ENCODE results near the gene TAF5L. TPM values are rescaled to one million over a fixed set of nuclear protein-coding genes. Genes with fewer than 3 reads are reported as not detected.
"Not testable (repeated sequence)": the region's sequence is repeated elsewhere in the genome, so short reads cannot be mapped to it uniquely, and the experiment has no call there.

The TAF5L gene
- total RNA-seq, 5 donors from 2014 or later (not counting 1 experiment from before 2014, with no cell fraction given), result 18.8 to 28.9 (median 21.9) TPM

- no peak overlapping the region for H3K27ac ChIP-seq (ENCODE audit: low read length)
- H3K9me3 ChIP-seq, result no peaks in the 10 kb centered on the region
- H3K9me3 Mint-ChIP-seq, result no peaks in the 10 kb centered on the region
- no peak for ATAC-seq (replicated peaks in 1 of 4)
- no peak overlapping the region for H3K4me3 ChIP-seq (ENCODE audit: control insufficient read depth in 1 of 2, extremely low read depth in 1 of 2, low read length in 1 of 2)
- H3K27me3 Mint-ChIP-seq, result peaks cover 0 to 1% of the 10 kb centered on the region in 2 donors
- H3K36me3 Mint-ChIP-seq, result no peaks in the 10 kb centered on the region
- POLR2A ChIA-PET, result no interaction called here
- H3K4me1 Mint-ChIP-seq, result peaks cover 7 to 10% (median 8%) of the 10 kb centered on the region in 3 donors
- no peaks in the 10 kb centered on the region for H3K36me3 ChIP-seq (ENCODE audit: control insufficient read depth in 2 of 2, extremely low read depth in 1 of 2, insufficient read depth in 1 of 2, low read length in 1 of 2)
- WGBS (ENCODE audit: insufficient coverage), result 92% methylated on average over 2 of the region's 3 CpGs
- H3K4me1 ChIP-seq (ENCODE audit: control insufficient read depth in 1 of 2, extremely low read depth in 1 of 2, insufficient read depth in 2 of 2, low read length in 2 of 2), result peaks cover 3 to 8% of the 10 kb centered on the region in 2 experiments
- no peaks in the 10 kb centered on the region for H3K27me3 ChIP-seq (replicated peaks in 1 of 2; ENCODE audit: control insufficient read depth in 2 of 2, extremely low read depth in 1 of 2, insufficient read depth in 2 of 2, low read length in 1 of 2)
- CTCF ChIA-PET, result interaction anchor here in 1 of 2 donors (0.6 kb wide), 1 partner anchor 672 kb away, joined by 5 read pairs; no protein-coding TSS in a partner anchor
- H3K27ac Mint-ChIP-seq, result no peak overlapping the region
- H3K4me3 Mint-ChIP-seq, result no peak overlapping the region
- no peak for DNase-seq
Observed at GRCh38 chr1:229562686-229563085, 63.2 kb downstream of the TAF5L start.

GRCh38 chr1:229561141-229561540 lies 64.8 kb downstream of the TAF5L start:
- H3K27me3 ChIP-seq (replicated peaks in 1 of 2; ENCODE audit: control insufficient read depth in 2 of 2, extremely low read depth in 1 of 2, insufficient read depth in 2 of 2, low read length in 1 of 2), result no peaks in the 10 kb centered on the region
- no peaks in the 10 kb centered on the region for H3K27me3 Mint-ChIP-seq
- H3K36me3 ChIP-seq (ENCODE audit: control insufficient read depth in 2 of 2, extremely low read depth in 1 of 2, insufficient read depth in 1 of 2, low read length in 1 of 2), result no peaks in the 10 kb centered on the region
- H3K4me3 Mint-ChIP-seq, result no peak overlapping the region
- no peak overlapping the region for H3K4me3 ChIP-seq (ENCODE audit: control insufficient read depth in 1 of 2, extremely low read depth in 1 of 2, low read length in 1 of 2)
- POLR2A ChIA-PET, result no interaction called here
- no peak for DNase-seq
- H3K36me3 Mint-ChIP-seq, result no peaks in the 10 kb centered on the region
- peaks cover 20 to 25% (median 24%) of the 10 kb centered on the region in 3 donors for H3K4me1 Mint-ChIP-seq
- WGBS (ENCODE audit: insufficient coverage), result 100% methylated on average over 1 of the region's 5 CpGs
- no peaks in the 10 kb centered on the region for H3K9me3 ChIP-seq
- no peak for ATAC-seq (replicated peaks in 1 of 4)
- H3K4me1 ChIP-seq (ENCODE audit: control insufficient read depth in 1 of 2, extremely low read depth in 1 of 2, insufficient read depth in 2 of 2, low read length in 2 of 2), result peaks cover 9 to 23% of the 10 kb centered on the region in 2 experiments
- CTCF ChIA-PET, result interaction anchor here in 1 of 2 donors (0.9 kb wide), 1 partner anchor 34 kb away, joined by 3 read pairs; no protein-coding TSS in a partner anchor
- no peaks in the 10 kb centered on the region for H3K9me3 Mint-ChIP-seq
- peak overlapping the region in 1 of 2 donors; percentile 31 for H3K27ac Mint-ChIP-seq
- no peak overlapping the region for H3K27ac ChIP-seq (ENCODE audit: low read length)

GRCh38 chr1:229560124-229560523 lies 65.8 kb downstream of the TAF5L start:
- H3K36me3 Mint-ChIP-seq; H3K27me3 Mint-ChIP-seq; H3K27ac ChIP-seq (ENCODE audit: low read length); H3K27ac Mint-ChIP-seq; ATAC-seq (replicated peaks in 1 of 4); H3K9me3 ChIP-seq; CTCF ChIA-PET; H3K36me3 ChIP-seq (ENCODE audit: control insufficient read depth in 2 of 2, extremely low read depth in 1 of 2, insufficient read depth in 1 of 2, low read length in 1 of 2); H3K4me3 ChIP-seq (ENCODE audit: control insufficient read depth in 1 of 2, extremely low read depth in 1 of 2, low read length in 1 of 2); H3K9me3 Mint-ChIP-seq; POLR2A ChIA-PET; DNase-seq; H3K27me3 ChIP-seq (replicated peaks in 1 of 2; ENCODE audit: control insufficient read depth in 2 of 2, extremely low read depth in 1 of 2, insufficient read depth in 2 of 2, low read length in 1 of 2): not testable (repeated sequence)
- Mint-ChIP-seq H3K4me3 (peak overlapping the region in 2 of 3 donors; percentile 31 to 92), H3K4me1 (peaks cover 31 to 33% (median 31%) of the 10 kb centered on the region in 3 donors)
- over 99% methylated on average over 13 of the region's 15 CpGs for WGBS (ENCODE audit: insufficient coverage)
- peaks cover 9 to 27% of the 10 kb centered on the region in 2 experiments for H3K4me1 ChIP-seq (ENCODE audit: control insufficient read depth in 1 of 2, extremely low read depth in 1 of 2, insufficient read depth in 2 of 2, low read length in 2 of 2)

- ChIA-PET POLR2A (interaction anchor here in 1 of 2 donors (0.8 kb wide), 1 partner anchor 49 kb away, joined by 4 read pairs; no protein-coding TSS in a partner anchor), CTCF (interaction anchor here in 1 of 2 donors (0.7 kb wide), 2 partner anchors 9 to 314 kb away, joined by 3 to 4 read pairs; no protein-coding TSS in a partner anchor)
- 65% methylated on average over 12 of the region's 20 CpGs for WGBS (ENCODE audit: insufficient coverage)
- H3K4me1 ChIP-seq (ENCODE audit: control insufficient read depth in 1 of 2, extremely low read depth in 1 of 2, insufficient read depth in 2 of 2, low read length in 2 of 2), result peaks cover 9 to 34% of the 10 kb centered on the region in 2 experiments
- H3K27me3 Mint-ChIP-seq; H3K27ac ChIP-seq (ENCODE audit: low read length); H3K9me3 Mint-ChIP-seq; H3K36me3 ChIP-seq (ENCODE audit: control insufficient read depth in 2 of 2, extremely low read depth in 1 of 2, insufficient read depth in 1 of 2, low read length in 1 of 2); H3K27me3 ChIP-seq (replicated peaks in 1 of 2; ENCODE audit: control insufficient read depth in 2 of 2, extremely low read depth in 1 of 2, insufficient read depth in 2 of 2, low read length in 1 of 2); ATAC-seq (replicated peaks in 1 of 4); H3K9me3 ChIP-seq; H3K36me3 Mint-ChIP-seq: not testable (repeated sequence)
- peak overlapping the region; percentile 92 to 98 (median 95) for H3K4me3 Mint-ChIP-seq
- peak in 2 of 35 experiments; percentile 6 to 12 for DNase-seq
- peak overlapping the region; percentile 58 to 74 for H3K4me3 ChIP-seq (ENCODE audit: control insufficient read depth in 1 of 2, extremely low read depth in 1 of 2, low read length in 1 of 2)
- peaks cover 37 to 39% (median 38%) of the 10 kb centered on the region in 3 donors for H3K4me1 Mint-ChIP-seq
- H3K27ac Mint-ChIP-seq, result peak overlapping the region; percentile 89 to 93
Observed at GRCh38 chr1:229559336-229559801, 66.6 kb downstream of the TAF5L start.

GRCh38 chr1:229558460-229559335 lies 67.2 kb downstream of the TAF5L start, which contains the start of gene ABCB10:
ABCB10 (minus strand) TSS chr1:229558707; CDS start chr1:229558652, 55 bp downstream.
- Histone ChIP-seq H3K27me3 (replicated peaks in 1 of 2; ENCODE audit: control insufficient read depth in 2 of 2, extremely low read depth in 1 of 2, insufficient read depth in 2 of 2, low read length in 1 of 2) (no peaks in the 10 kb centered on the region), H3K27ac (ENCODE audit: low read length) (peak within 1 kb of the TSS; percentile 58), H3K4me3 (ENCODE audit: control insufficient read depth in 1 of 2, extremely low read depth in 1 of 2, low read length in 1 of 2) (peak within 1 kb of the TSS; percentile 58 to 74), H3K4me1 (ENCODE audit: control insufficient read depth in 1 of 2, extremely low read depth in 1 of 2, insufficient read depth in 2 of 2, low read length in 2 of 2) (peaks cover 9 to 34% of the 10 kb centered on the region in 2 experiments), H3K9me3 (no peaks in the 10 kb centered on the region), H3K36me3 (ENCODE audit: control insufficient read depth in 2 of 2, extremely low read depth in 1 of 2, insufficient read depth in 1 of 2, low read length in 1 of 2) (no peaks in the 10 kb centered on the region)
- ATAC-seq (replicated peaks in 1 of 4) (peak; percentile 84), DNase-seq (peak; percentile 36 to 90 (median 59))
- no peaks in the 10 kb centered on the region for H3K36me3 Mint-ChIP-seq
- POLR2A ChIA-PET, result interaction anchor here in 1 of 2 donors (0.8 kb wide), 1 partner anchor 48 kb away, joined by 4 read pairs; no protein-coding TSS in a partner anchor
- peak within 1 kb of the TSS; percentile 92 to 98 (median 95) for H3K4me3 Mint-ChIP-seq
- CTCF ChIA-PET, result interaction anchor here in 1 of 2 donors (0.7 to 0.9 kb wide), 3 partner anchors 10 to 313 kb away, joined by 3 to 4 read pairs (median 3); no protein-coding TSS in a partner anchor
- peaks cover 43 to 45% (median 44%) of the 10 kb centered on the region in 3 donors for H3K4me1 Mint-ChIP-seq
- no peaks in the 10 kb centered on the region for H3K27me3 Mint-ChIP-seq
- no peaks in the 10 kb centered on the region for H3K9me3 Mint-ChIP-seq
- under 1% methylated on average over 106 of the region's 109 CpGs for WGBS (ENCODE audit: insufficient coverage)
- H3K27ac Mint-ChIP-seq, result peak within 1 kb of the TSS; percentile 89 to 93

- Mint-ChIP-seq H3K36me3 (peaks cover 3% of the 10 kb centered on the region), H3K4me3 (peak overlapping the region; percentile 87 to 88 (median 88)), H3K27me3 (no peaks in the 10 kb centered on the region), H3K9me3 (no peaks in the 10 kb centered on the region), H3K4me1 (peaks cover 49 to 50% (median 49%) of the 10 kb centered on the region in 3 donors), H3K27ac (peak overlapping the region; percentile 87)
- Histone ChIP-seq H3K27me3 (replicated peaks in 1 of 2; ENCODE audit: control insufficient read depth in 2 of 2, extremely low read depth in 1 of 2, insufficient read depth in 2 of 2, low read length in 1 of 2) (no peaks in the 10 kb centered on the region), H3K27ac (ENCODE audit: low read length) (peak overlapping the region; percentile 58), H3K4me3 (ENCODE audit: control insufficient read depth in 1 of 2, extremely low read depth in 1 of 2, low read length in 1 of 2) (peak overlapping the region; percentile 54 to 57), H3K36me3 (ENCODE audit: control insufficient read depth in 2 of 2, extremely low read depth in 1 of 2, insufficient read depth in 1 of 2, low read length in 1 of 2) (no peaks in the 10 kb centered on the region), H3K9me3 (no peaks in the 10 kb centered on the region), H3K4me1 (ENCODE audit: control insufficient read depth in 1 of 2, extremely low read depth in 1 of 2, insufficient read depth in 2 of 2, low read length in 2 of 2) (peaks cover 9 to 34% of the 10 kb centered on the region in 2 experiments)
- WGBS (ENCODE audit: insufficient coverage), result under 1% methylated on average over 59 of the region's 59 CpGs
- CTCF ChIA-PET, result interaction anchor here in 1 of 2 donors (0.7 to 0.9 kb wide), 2 partner anchors 51 to 67 kb away, joined by 3 to 8 read pairs; no protein-coding TSS in a partner anchor
- ATAC-seq (replicated peaks in 1 of 4) (peak; percentile 15 to 25 (median 20)), DNase-seq (peak in 22 of 35 experiments; percentile 3 to 49 (median 12))
- POLR2A ChIA-PET, result interaction anchor here in 1 of 2 donors (0.5 kb wide), 1 partner anchor 1395 kb away, joined by 5 read pairs; no protein-coding TSS in a partner anchor
Observed at GRCh38 chr1:229557913-229558414, 68.0 kb downstream of the TAF5L start.

All from T-cell (primary cell).